Measurements from ENCODE around the gene HTR1A. TPM values are rescaled to one million over a fixed set of nuclear protein-coding genes. Genes with fewer than 3 reads are reported as not detected.

The HTR1A gene
- total and polyA plus RNA-seq, 2 of the 8 experiments (the other 6 are each of a cell fraction or from before 2014, with no cell fraction given): 4.7 to 6.5 TPM

GRCh38 chr5:64003966-64004365 is 41.7 kb upstream of the HTR1A start (continued):
- TF ChIP-seq SRF (IDR thresholded peaks at IDR 0.05; ENCODE audit: low read depth, low read length) (no peak), RBBP5 (IDR thresholded peaks at IDR 0.05; ENCODE audit: borderline replicate concordance, low read depth, low read length) (no peak), CBX8 (IDR thresholded peaks at IDR 0.05; ENCODE audit: borderline replicate concordance, low read depth, low read length) (no peak), NRF1 (IDR thresholded peaks at IDR 0.05; ENCODE audit: low read depth, low read length) (no peak), TCF12 (IDR thresholded peaks at IDR 0.05; ENCODE audit: low read depth, low read length) (no peak)
